ENCODE data around the gene TRIB2.

Gene TRIB2

DNA sequence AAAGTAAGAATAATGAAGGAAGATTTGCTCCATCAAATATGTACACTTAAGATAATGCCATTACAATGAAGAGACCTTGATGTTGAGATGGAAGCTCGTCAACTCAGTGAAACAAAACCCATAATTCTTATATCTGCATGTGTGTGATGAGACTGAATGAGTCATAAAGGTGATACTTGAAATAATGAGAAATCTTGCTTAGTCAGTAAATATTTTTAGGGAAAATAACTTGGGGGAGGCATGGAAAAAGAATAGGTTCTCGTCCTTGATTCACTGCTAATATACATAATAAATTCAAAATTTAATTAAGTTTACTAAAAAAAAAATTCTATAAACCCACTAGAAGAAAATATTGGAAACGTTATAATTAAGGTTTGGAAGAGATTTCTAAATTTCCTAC is 75.2 kb downstream of the TRIB2 start:
- Mint-ChIP-seq H3K4me1 (no peaks in the 10 kb centered on the region), H3K4me3 (no peak overlapping the region), H3K9me3 (no peaks in the 10 kb centered on the region), H3K36me3 (ENCODE audit: insufficient read depth) (no peaks in the 10 kb centered on the region), H3K27me3 (peaks cover 18% of the 10 kb centered on the region), H3K27ac (ENCODE audit: low read depth) (no peak overlapping the region)
- DNase-seq (ENCODE audit: low spot score in 2 of 2) (no peak), ATAC-seq (replicated peaks; ENCODE audit: extremely low read depth, poor library complexity, severe bottlenecking) (no peak)
